SH-SY5Y (cell line): Measurements from ENCODE around the gene PRAC1.

Experiments used
- GATA2 ChIP-seq: IDR thresholded peaks from 2 replicates; pipeline ENCODE4 v1.6.1; 2011; ENCODE audit warnings: mild to moderate bottlenecking, low read depth, low read length
- GATA3 ChIP-seq: IDR thresholded peaks from 2 replicates; pipeline ENCODE4 v1.6.1; 2011; ENCODE audit warnings: low read depth, mild to moderate bottlenecking, low read length, moderate library complexity

The PRAC1 gene

GRCh38 chr17:48704361-48705248, 17.7 kb downstream of the PRAC1 start:
- TF ChIP-seq GATA3: no peak
- TF ChIP-seq GATA2: no peak

- TF ChIP-seq GATA2 (no peak), GATA3 (no peak)
Observed at GRCh38 chr17:48701864-48702532, 20.3 kb downstream of the PRAC1 start.

- TF ChIP-seq GATA2: no peak
Observed at GRCh38 chr17:48693178-48693577, 29.1 kb downstream of the PRAC1 start.

- TF ChIP-seq GATA2 (no peak), GATA3 (no peak)
Observed at GRCh38 chr17:48692049-48692448, 30.3 kb downstream of the PRAC1 start.

- TF ChIP-seq GATA2 (no peak), GATA3 (no peak)
Observed at GRCh38 chr17:48690655-48691054, 31.7 kb downstream of the PRAC1 start.

- TF ChIP-seq GATA2 (no peak), GATA3 (no peak)
Observed at GRCh38 chr17:48681609-48682008, 40.7 kb downstream of the PRAC1 start.

GRCh38 chr17:48679385-48680096, 42.8 kb downstream of the PRAC1 start:
- no peak for TF ChIP-seq GATA2
- no peak for TF ChIP-seq GATA3

GRCh38 chr17:48678141-48678971, 44.0 kb downstream of the PRAC1 start:
- TF ChIP-seq GATA3: no peak
- TF ChIP-seq GATA2: no peak

- no peak for TF ChIP-seq GATA2
- no peak for TF ChIP-seq GATA3
Observed at GRCh38 chr17:48676963-48677558, 45.3 kb downstream of the PRAC1 start.

- no peak for TF ChIP-seq GATA2
- no peak for TF ChIP-seq GATA3
Observed at GRCh38 chr17:48672340-48672739, 50.0 kb downstream of the PRAC1 start.
